Small intestine (tissue), 7 donors: Measurements from ENCODE around the gene DPP10. TPM values are rescaled to one million over a fixed set of nuclear protein-coding genes. Genes with fewer than 3 reads are reported as not detected.

Experiments
- DNase-seq, 2 donors: peaks; one replicate each; pipeline versions ENCODE4 v3.0.0 to v3.0.0-alpha.2; 2013
- FAIRE-seq: peaks from 2 replicates; lab custom pipeline; 2012; peaks lifted over from hg19 to GRCh38; lab: Jason Lieb, UNC
- H3K27ac ChIP-seq, 3 donors: one replicate each; pipeline ENCODE4 v1.5.1; 2013; ENCODE audit warnings: low read length in 2 of 3, mild to moderate bottlenecking in 2 of 3, control low read depth in 1 of 3, inconsistent platforms in 1 of 3, low read depth in 1 of 3, moderate library complexity in 1 of 3
- H3K27me3 ChIP-seq, 3 donors: one replicate each; pipeline ENCODE4 v1.6.1; 2013; ENCODE audit warnings: low read length in 3 of 3, inconsistent platforms in 1 of 3; ENCODE audit not compliant: control insufficient read depth in 3 of 3, insufficient read depth in 3 of 3
- H3K36me3 ChIP-seq, 3 donors: one replicate each; pipeline ENCODE4 v1.6.1; 2013; ENCODE audit warnings: low read length in 3 of 3, inconsistent platforms in 1 of 3, low read depth in 1 of 3, mild to moderate bottlenecking in 1 of 3, moderate library complexity in 1 of 3; ENCODE audit not compliant: control insufficient read depth in 3 of 3, insufficient read depth in 2 of 3
- H3K4me1 ChIP-seq, 3 donors: one replicate each; pipeline ENCODE4 v1.6.1; 2013; ENCODE audit warnings: low read length in 2 of 3, inconsistent platforms in 1 of 3, low read depth in 1 of 3, mild to moderate bottlenecking in 1 of 3, moderate library complexity in 1 of 3; ENCODE audit not compliant: control insufficient read depth in 3 of 3, insufficient read depth in 2 of 3
- H3K4me3 ChIP-seq, 3 donors: one replicate each; pipeline ENCODE4 v1.5.1; 2013; ENCODE audit warnings: low read length in 3 of 3, control low read depth in 1 of 3, inconsistent platforms in 1 of 3, low read depth in 1 of 3, mild to moderate bottlenecking in 1 of 3, moderate library complexity in 1 of 3
- H3K9me3 ChIP-seq, 2 donors: one replicate each; pipeline ENCODE4 v1.6.1; 2013; ENCODE audit warnings: low read depth in 1 of 2, low read length in 1 of 2; ENCODE audit not compliant: control insufficient read depth in 2 of 2, insufficient read depth in 1 of 2
- WGBS, 3 donors: extraction: QIAGEN DNeasy Blood & Tissue Kit; methylation state at CpG; one replicate each; pipeline ENCODE4 v1.1.7; 2013; 5-methylcytosine and 5-hydroxymethylcytosine counted together
- polyA plus RNA-seq, 4 donors: library from polyadenylated mRNA; stranded (reverse) in 3 of 4; unstranded in 1 of 4; fragments of 200-250 nt in 3 of 4; fragments of 120-200 nt in 1 of 4; gene quantifications; one replicate each; pipeline versions ENCODE4 v1.2.1 to v1.2.3, GENCODE V29; 2013
- donor health status: healthy with polysubstance abuse.
- donor health status: control.
- donor health status: control.
- donor health status: Bipolar disorder and iron deficiency.
- donor health status: healthy.

The DPP10 gene
- polyA plus RNA-seq, 4 donors, result 0.54 to 23.8 (median 1.7) TPM

DNA sequence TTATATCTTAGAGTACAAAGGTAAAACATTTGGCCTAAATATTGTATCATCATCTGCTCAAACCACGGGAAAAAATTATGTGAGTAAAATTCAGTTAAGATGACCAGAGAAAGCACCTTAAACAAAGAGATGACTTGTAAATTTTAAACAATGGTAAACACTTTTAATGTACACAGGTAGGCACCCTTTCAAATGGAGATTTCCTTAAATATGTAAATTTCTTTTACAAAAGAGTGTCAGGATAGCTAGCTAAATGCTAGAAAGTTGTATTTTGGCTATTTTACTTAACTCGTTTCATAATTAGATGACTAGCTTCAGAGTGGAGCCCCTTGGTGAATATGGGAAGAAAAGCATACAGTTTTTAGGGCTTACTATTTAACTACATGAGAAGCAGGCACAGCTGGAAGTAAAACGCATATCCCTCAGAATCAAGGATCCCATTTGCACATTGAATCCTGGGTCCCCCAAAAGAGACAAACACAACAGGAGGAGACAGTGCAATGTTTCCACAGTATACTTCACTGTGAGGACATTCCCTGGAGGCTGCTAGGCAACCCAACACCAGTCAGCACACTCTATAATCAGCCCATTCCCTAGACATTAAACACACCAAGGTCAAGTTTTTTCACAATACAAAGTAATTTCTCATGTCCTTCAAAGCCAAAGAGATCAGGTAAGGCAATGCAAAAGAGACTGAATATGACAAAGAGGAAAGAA, 1154.4 kb downstream of the DPP10 start:
- FAIRE-seq (no peak), DNase-seq (no peak)
- Histone ChIP-seq H3K27me3 (no peaks in the 10 kb centered on the region), H3K36me3 (no peaks in the 10 kb centered on the region), H3K4me1 (no peaks in the 10 kb centered on the region), H3K9me3 (peaks cover 0 to 8% of the 10 kb centered on the region in 2 donors), H3K4me3 (no peak overlapping the region), H3K27ac (no peak overlapping the region)
- 56 to 70% (median 58%) methylated on average over 3 of the region's 3 CpGs for WGBS, 3 donors

DNA sequence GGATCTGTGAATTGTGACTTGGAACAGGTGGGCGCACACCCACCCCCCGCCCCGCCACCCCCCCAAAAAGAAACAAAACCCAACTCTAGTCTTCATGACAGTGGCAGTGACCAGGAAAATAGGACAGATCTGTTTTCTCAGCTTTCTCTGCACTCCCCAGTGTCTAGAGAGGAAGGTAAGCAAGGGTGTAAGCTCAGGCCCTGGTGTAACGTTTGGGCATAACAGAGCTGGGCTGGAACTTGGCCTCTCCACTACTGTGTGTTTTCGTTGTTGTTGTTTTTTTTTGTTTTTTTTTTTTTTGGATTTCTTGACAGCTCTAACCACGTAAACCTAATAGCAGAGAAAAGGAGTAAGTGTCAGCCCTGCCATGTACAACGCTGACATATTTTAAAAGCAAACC, 1160.8 kb downstream of the DPP10 start:
- DNase-seq, result no peak
- no peak overlapping the region for H3K27ac ChIP-seq
- H3K9me3 ChIP-seq, result no peaks in the 10 kb centered on the region
- WGBS, 3 donors, result 81 to 91% (median 86%) methylated on average over 7 of the region's 7 CpGs
- H3K4me1 ChIP-seq, result no peaks in the 10 kb centered on the region
- H3K36me3 ChIP-seq, result no peaks in the 10 kb centered on the region
- no peaks in the 10 kb centered on the region for H3K27me3 ChIP-seq
- no peak for FAIRE-seq
- no peak overlapping the region for H3K4me3 ChIP-seq

DNA sequence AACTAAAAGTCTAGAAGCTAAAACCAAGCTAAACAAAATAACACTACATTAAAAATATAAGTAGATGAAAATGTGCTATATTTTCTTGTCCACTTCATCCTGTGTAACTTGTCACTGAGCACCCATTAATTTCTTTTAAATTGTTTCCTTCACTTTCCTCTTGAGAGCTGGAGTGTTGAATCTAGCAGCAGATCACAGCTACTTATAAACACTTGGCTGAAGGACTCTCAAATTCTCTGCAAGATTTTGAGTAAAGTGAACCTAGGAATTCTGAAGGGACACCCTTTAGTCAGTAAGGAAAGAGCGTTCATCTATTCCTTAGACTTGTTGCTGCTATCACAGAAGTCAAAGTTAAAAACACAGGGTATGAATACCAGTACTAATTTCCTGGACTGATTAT, 1163.9 kb downstream of the DPP10 start:
- no peak for DNase-seq
- 28 to 41% (median 38%) methylated on average over 1 of the region's 1 CpG for WGBS, 3 donors
- no peak for FAIRE-seq

DNA sequence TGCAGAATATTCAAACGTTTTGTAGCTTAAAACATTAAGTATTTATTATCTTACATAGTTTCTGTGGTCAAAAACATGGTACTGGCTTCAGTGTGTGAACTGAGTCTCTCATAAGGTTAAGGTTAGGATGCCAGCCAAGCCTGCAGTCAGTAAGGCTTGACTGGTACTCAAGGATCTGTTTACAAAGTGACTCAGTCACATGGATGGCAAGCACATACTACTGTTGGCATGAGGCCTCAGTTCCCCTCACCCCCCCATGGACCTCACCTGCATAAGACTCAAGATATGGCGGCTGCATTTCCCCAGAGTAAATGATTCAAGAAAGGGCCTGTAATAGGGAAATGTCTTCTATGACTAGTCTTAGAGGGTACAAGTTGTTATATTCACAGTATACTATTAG, 1167.5 kb downstream of the DPP10 start:
- Histone ChIP-seq H3K27me3 (no peaks in the 10 kb centered on the region), H3K27ac (no peak overlapping the region), H3K9me3 (no peaks in the 10 kb centered on the region), H3K4me3 (no peak overlapping the region), H3K4me1 (no peaks in the 10 kb centered on the region), H3K36me3 (no peaks in the 10 kb centered on the region)
- 59 to 73% (median 61%) methylated on average over 2 of the region's 2 CpGs for WGBS, 3 donors
- FAIRE-seq (no peak), DNase-seq (no peak)

More for the DNA sequence above, 1163.9 kb downstream of the DPP10 start:
- H3K9me3 ChIP-seq, result no peaks in the 10 kb centered on the region
- no peaks in the 10 kb centered on the region for H3K36me3 ChIP-seq
- no peaks in the 10 kb centered on the region for H3K4me1 ChIP-seq
- no peak overlapping the region for H3K27ac ChIP-seq
- H3K4me3 ChIP-seq, result no peak overlapping the region
- no peaks in the 10 kb centered on the region for H3K27me3 ChIP-seq

DNA sequence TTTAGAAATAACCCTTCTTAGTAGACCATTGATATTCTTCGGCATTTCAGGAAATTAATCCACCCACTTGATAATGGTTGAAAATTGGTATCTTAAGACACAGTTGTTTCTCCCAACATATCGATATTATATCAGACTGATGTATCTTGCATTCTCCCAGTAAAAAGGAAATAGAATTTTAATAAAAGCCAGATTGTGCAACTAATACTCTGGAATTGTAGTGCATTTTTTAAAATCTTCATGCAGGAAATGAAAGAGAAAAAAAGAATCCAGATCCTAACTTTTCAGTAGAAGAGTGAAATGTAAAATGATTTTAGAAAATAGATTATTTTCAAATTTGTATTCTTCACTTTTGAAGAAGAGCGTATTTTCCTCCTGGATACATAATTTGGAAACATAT, 1168.4 kb downstream of the DPP10 start:
- no peaks in the 10 kb centered on the region for H3K9me3 ChIP-seq
- 90 to 96% (median 95%) methylated on average over 3 of the region's 3 CpGs for WGBS, 3 donors

DNA sequence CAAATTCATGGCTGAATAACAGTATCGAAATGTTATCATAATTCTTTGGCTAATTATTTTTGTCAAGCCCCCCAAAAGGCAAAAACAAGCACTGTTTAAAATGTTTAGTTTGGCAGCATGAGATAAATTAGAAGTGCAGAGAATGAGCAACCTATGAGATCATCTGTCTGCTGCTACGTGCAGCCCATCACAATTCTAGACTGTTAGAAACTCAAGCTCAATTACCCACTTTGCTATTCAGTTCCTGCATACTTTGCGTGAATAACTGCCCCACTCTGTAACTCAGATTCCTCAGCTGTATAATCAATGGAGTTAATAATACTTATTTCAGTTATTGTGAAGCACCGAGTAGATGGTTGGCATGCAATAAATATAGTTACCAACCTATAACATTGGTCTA, 1181.9 kb downstream of the DPP10 start:
- Histone ChIP-seq H3K9me3 (no peaks in the 10 kb centered on the region), H3K27ac (no peak overlapping the region), H3K36me3 (no peaks in the 10 kb centered on the region), H3K27me3 (no peaks in the 10 kb centered on the region), H3K4me3 (no peak overlapping the region), H3K4me1 (no peaks in the 10 kb centered on the region)
- 76 to 87% (median 78%) methylated on average over 4 of the region's 4 CpGs for WGBS, 3 donors
- no peak for DNase-seq
- FAIRE-seq, result no peak

More for the DNA sequence above, 1168.4 kb downstream of the DPP10 start:
- DNase-seq (no peak), FAIRE-seq (no peak)
- Histone ChIP-seq H3K4me3 (no peak overlapping the region), H3K27ac (no peak overlapping the region), H3K36me3 (no peaks in the 10 kb centered on the region), H3K4me1 (no peaks in the 10 kb centered on the region), H3K27me3 (no peaks in the 10 kb centered on the region)

DNA sequence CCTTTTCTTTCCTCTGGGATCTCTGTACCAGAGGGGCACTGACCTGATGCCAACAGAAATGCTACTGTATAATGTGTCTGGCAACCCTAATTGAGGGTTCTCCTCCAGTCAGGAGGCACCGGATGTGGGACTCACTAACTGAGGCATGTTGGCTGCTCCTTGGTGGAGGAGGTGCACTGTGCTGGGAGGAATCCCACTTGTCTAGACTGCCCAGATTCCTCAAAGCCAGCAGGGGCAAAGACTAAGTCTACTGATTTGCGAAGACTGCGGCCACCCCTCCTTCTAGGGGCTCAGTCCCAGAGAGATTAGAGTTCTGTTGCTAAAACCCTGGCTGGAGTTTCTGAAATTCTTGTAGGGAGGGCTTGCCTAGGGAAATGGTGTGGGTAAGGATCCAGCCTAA, 1192.1 kb downstream of the DPP10 start:
- peaks cover 0 to 4% of the 10 kb centered on the region in 2 donors for H3K9me3 ChIP-seq
- no peak overlapping the region for H3K27ac ChIP-seq
- H3K4me3 ChIP-seq, result no peak overlapping the region
- no peaks in the 10 kb centered on the region for H3K27me3 ChIP-seq
- peaks cover 0 to 8% (median 0%) of the 10 kb centered on the region in 3 donors for H3K4me1 ChIP-seq
- no peaks in the 10 kb centered on the region for H3K36me3 ChIP-seq
- FAIRE-seq (no peak), DNase-seq (no peak)
- 95 to 96% (median 95%) methylated on average over 3 of the region's 3 CpGs for WGBS, 3 donors

DNA sequence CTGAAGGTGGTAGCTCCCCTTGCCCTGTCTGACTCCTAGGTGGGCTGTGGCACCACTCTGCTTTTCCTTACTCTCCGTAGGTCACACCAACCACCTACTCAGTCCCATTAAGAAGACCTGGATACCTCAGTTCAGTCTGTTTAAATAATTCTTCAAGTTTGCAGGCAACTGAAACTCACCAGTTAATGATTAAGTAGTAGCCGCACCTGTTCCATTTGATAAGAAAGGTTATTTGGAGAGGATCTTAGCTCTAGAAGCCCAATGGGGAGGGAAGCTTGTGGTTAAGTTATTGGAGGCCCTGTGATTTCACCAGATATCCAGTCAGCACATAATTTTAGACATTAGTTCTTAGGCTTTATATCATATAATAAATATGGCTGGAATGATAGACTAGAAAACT, 1193.0 kb downstream of the DPP10 start:
- FAIRE-seq, result no peak
- DNase-seq, result peak; percentile 58 to 66
- Histone ChIP-seq H3K9me3 (peaks cover 0 to 4% of the 10 kb centered on the region in 2 donors), H3K27me3 (no peaks in the 10 kb centered on the region), H3K27ac (peak overlapping the region in 1 of 3 donors; percentile 53), H3K4me1 (peaks cover 0 to 8% (median 0%) of the 10 kb centered on the region in 3 donors), H3K36me3 (no peaks in the 10 kb centered on the region), H3K4me3 (no peak overlapping the region)
- WGBS, 3 donors, result 11 to 59% (median 15%) methylated on average over 2 of the region's 2 CpGs

DNA sequence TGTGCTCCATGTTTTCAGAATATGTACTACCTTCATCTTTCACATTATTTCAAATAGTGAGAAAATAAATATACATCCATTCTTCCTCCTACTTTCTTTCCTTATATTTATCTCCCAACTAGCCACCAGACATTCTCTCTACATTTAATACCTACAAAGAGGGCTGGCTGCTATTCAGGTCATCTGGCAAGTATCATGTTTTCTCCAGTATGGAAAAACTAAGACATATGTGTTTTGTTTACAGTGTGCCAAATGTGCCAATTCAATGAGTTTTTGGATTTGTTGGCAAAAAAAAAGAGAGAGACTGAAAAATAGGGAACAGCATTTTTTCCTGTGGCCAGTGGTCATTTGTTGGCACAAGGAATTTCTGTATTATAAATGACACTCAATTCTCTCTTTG, 1207.3 kb downstream of the DPP10 start:
- no peak overlapping the region for H3K4me3 ChIP-seq
- H3K27me3 ChIP-seq, result no peaks in the 10 kb centered on the region
- DNase-seq (no peak), FAIRE-seq (no peak)
- H3K9me3 ChIP-seq, result no peaks in the 10 kb centered on the region
- H3K36me3 ChIP-seq, result no peaks in the 10 kb centered on the region
- no peaks in the 10 kb centered on the region for H3K4me1 ChIP-seq
- no peak overlapping the region for H3K27ac ChIP-seq
